LNCAP (cell line): ENCODE measurements around the gene AGPAT3.

Experiments
- CTCF ChIP-seq: fragments of 450-650 bp; IDR thresholded peaks from 2 replicates; pipeline ENCODE4 v1.5.1; 2017; ENCODE audit warnings: mild to moderate bottlenecking

Gene AGPAT3

GRCh38 chr21:43864313-43864961 lies 586 bp upstream of the AGPAT3 start:
- TF ChIP-seq CTCF, result no peak

- no peak for TF ChIP-seq CTCF
Observed at GRCh38 chr21:43865540-43866259, 677 bp downstream of the AGPAT3 start.

GRCh38 chr21:43866260-43866629 lies 1.2 kb downstream of the AGPAT3 start:
- no peak for TF ChIP-seq CTCF

GRCh38 chr21:43866659-43867331 lies 1.8 kb downstream of the AGPAT3 start:
- no peak for TF ChIP-seq CTCF

- TF ChIP-seq CTCF, result no peak
Observed at GRCh38 chr21:43867332-43867703, 2.3 kb downstream of the AGPAT3 start.

GRCh38 chr21:43867948-43868347 lies 2.9 kb downstream of the AGPAT3 start:
- TF ChIP-seq CTCF, result no peak

GRCh38 chr21:43868461-43868860 lies 3.4 kb downstream of the AGPAT3 start:
- TF ChIP-seq CTCF, result no peak
